ENCODE data around the gene TEKT5.

Gene TEKT5

GRCh38 chr16:10608687-10609401 is 85.9 kb downstream of the TEKT5 start:
- no peak for DNase-seq (ENCODE audit: low spot score)

GRCh38 chr16:10607157-10607556 is 87.6 kb downstream of the TEKT5 start:
- no peak for DNase-seq (ENCODE audit: low spot score)

GRCh38 chr16:10606607-10607006 is 88.1 kb downstream of the TEKT5 start:
- DNase-seq (ENCODE audit: low spot score): no peak

- DNase-seq (ENCODE audit: low spot score): no peak
Observed at GRCh38 chr16:10605636-10606035, 89.1 kb downstream of the TEKT5 start.

GRCh38 chr16:10601444-10602408 is 93.0 kb downstream of the TEKT5 start:
- no peak for DNase-seq (ENCODE audit: low spot score)

GRCh38 chr16:10600782-10601443 is 93.8 kb downstream of the TEKT5 start:
- no peak for DNase-seq (ENCODE audit: low spot score)

- DNase-seq (ENCODE audit: low spot score): no peak
Observed at GRCh38 chr16:10599626-10600025, 95.1 kb downstream of the TEKT5 start.

- no peak for DNase-seq (ENCODE audit: low spot score)
Observed at GRCh38 chr16:10598157-10598556, 96.6 kb downstream of the TEKT5 start.

GRCh38 chr16:10597187-10597601 is 97.5 kb downstream of the TEKT5 start:
- no peak for DNase-seq (ENCODE audit: low spot score)

GRCh38 chr16:10594312-10594950 is 100.3 kb downstream of the TEKT5 start:
- no peak for DNase-seq (ENCODE audit: low spot score)

GRCh38 chr16:10592611-10593010 is 102.1 kb downstream of the TEKT5 start:
- DNase-seq (ENCODE audit: low spot score): no peak

- no peak for DNase-seq (ENCODE audit: low spot score)
Observed at GRCh38 chr16:10590342-10590741, 104.4 kb downstream of the TEKT5 start.

GRCh38 chr16:10589109-10589508 is 105.6 kb downstream of the TEKT5 start:
- DNase-seq (ENCODE audit: low spot score): no peak

GRCh38 chr16:10587622-10588021 is 107.1 kb downstream of the TEKT5 start:
- no peak for DNase-seq (ENCODE audit: low spot score)

- DNase-seq (ENCODE audit: low spot score): no peak
Observed at GRCh38 chr16:10584981-10585438, 109.7 kb downstream of the TEKT5 start.

- no peak for DNase-seq (ENCODE audit: low spot score)
Observed at GRCh38 chr16:10583269-10583668, 111.5 kb downstream of the TEKT5 start.

- DNase-seq (ENCODE audit: low spot score): no peak
Observed at GRCh38 chr16:10581507-10581906, 113.2 kb downstream of the TEKT5 start.

- no peak for DNase-seq (ENCODE audit: low spot score)
Observed at GRCh38 chr16:10580883-10581247, 113.9 kb downstream of the TEKT5 start.

GRCh38 chr16:10579965-10580882 is 114.5 kb downstream of the TEKT5 start, which contains the start of gene EMP2:
Gene EMP2, minus strand, starts transcription at chr16:10580598. Its CDS starts 32,981 bp downstream, at chr16:10547617.
- DNase-seq (ENCODE audit: low spot score): peak; percentile 79

GRCh38 chr16:10579575-10579964 is 115.2 kb downstream of the TEKT5 start:
- DNase-seq (ENCODE audit: low spot score): no peak

Data from RKO (cell line).